Adrenal gland (tissue), 19 donors: ENCODE results near the gene BEND7. TPM values are rescaled to one million over a fixed set of nuclear protein-coding genes. Genes with fewer than 3 reads are reported as not detected.

Experiments
- DNase-seq, 7 donors: peaks; one replicate each; pipeline ENCODE4 v3.0.0-alpha.2; 2019 to 2020
- H3K27ac ChIP-seq, 5 donors: fragments of 200-600 bp; sonication (generic) in 4 of 5; 1 replicate in 3 of 5; 2 replicates in 2 of 5; pipeline versions ENCODE4 v1.5.1 to v1.8.0; 2016 to 2020; ENCODE audit warnings: mild to moderate bottlenecking in 1 of 5
- H3K27me3 ChIP-seq: fragments of 200-600 bp; 2 replicates; pipeline ENCODE4 v1.8.0; 2021
- H3K36me3 ChIP-seq, 2 donors: fragments of 200-600 bp; replicated peaks in 1 of 2; 1 replicate in 1 of 2; 2 replicates in 1 of 2; pipeline versions ENCODE4 v1.5.1 to v1.8.0; 2018 to 2022
- H3K4me1 ChIP-seq, 2 donors: fragments of 200-600 bp; replicated peaks in 1 of 2; 1 replicate in 1 of 2; 2 replicates in 1 of 2; pipeline versions ENCODE4 v1.5.1 to v1.8.0; 2018 to 2021
- H3K4me3 ChIP-seq, 4 donors: fragments of 200-600 bp; sonication (generic) in 3 of 4; one replicate each; pipeline ENCODE4 v1.5.1; 2016 to 2018
- H3K9me3 ChIP-seq, 3 donors: fragments of 200-600 bp; sonication (generic) in 1 of 3; replicated peaks in 1 of 3; 1 replicate in 2 of 3; 2 replicates in 1 of 3; pipeline versions ENCODE4 v1.5.1 to v1.8.0; 2016 to 2021
- CTCF ChIP-seq, 6 experiments: fragments of 450-650 bp in 4 of 6; fragments of 200-600 bp in 2 of 6; sonication (generic) in 1 of 6; IDR thresholded peaks; 1 replicate in 5 of 6; 2 replicates in 1 of 6; pipeline versions ENCODE4 v1.5.1 to v1.8.0; 2016 to 2021; ENCODE audit warnings: antibody characterized with exemption in 6 of 6, mild to moderate bottlenecking in 2 of 6, moderate library complexity in 1 of 6
- POLR2A ChIP-seq, 2 donors: fragments of 450-650 bp; IDR thresholded peaks; one replicate each; pipeline ENCODE4 v1.6.1; 2017; ENCODE audit warnings: antibody characterized with exemption in 2 of 2, mild to moderate bottlenecking in 2 of 2, moderate library complexity in 1 of 2
- WGBS, 4 donors: extraction: QIAGEN DNeasy Blood & Tissue Kit in 2 of 4; methylation state at CpG; one replicate each; pipeline versions ENCODE4 v1.1.5 to v1.1.7; 2013 to 2017; 5-methylcytosine and 5-hydroxymethylcytosine counted together
- intact Hi-C, 2 donors: fragments of 100-400 bp; cut with DNase I; formaldehyde crosslinking; loops; one replicate each; pipeline versions ENCODE4 v1.14.1 to v1.15.0; 2022 to 2023
- long read RNA-seq, 10 donors: library from polyadenylated mRNA in 3 of 10; unstranded in 2 of 10; stranded (forward) in 1 of 10; transcript quantifications; one replicate each; pipeline ENCODE4 v2.0.0 and lab custom pipeline, GENCODE V29; 2021 to 2026
- polyA plus RNA-seq, 3 donors: library from polyadenylated mRNA; stranded (reverse); fragments of 200-250 nt in 2 of 3; fragments of 350-450 nt in 1 of 3; fragmentation: Illumina TruSeq in 1 of 3; extraction: RNeasy Lipid Tissue Mini Kit (QIAGEN cat#74804) in 1 of 3; gene quantifications; one replicate each; pipeline ENCODE4 v1.2.3, GENCODE V29; 2013 to 2014
- total RNA-seq, 9 donors: library from RNA; depleted of rRNA in 4 of 9; stranded (reverse); fragments of >200 nt in 4 of 9; fragments of 120-200 nt in 1 of 9; fragmentation: NEBNext Ultra II Directional in 1 of 9; extraction: Animal tissue kit (Norgen Biotek cat#: 25700) in 1 of 9; gene quantifications; one replicate each; pipeline versions ENCODE4 v1.1.0 to v1.2.4, GENCODE V29; 2013 to 2023
- donor health status: healthy with polysubstance abuse.
- donor health status: Bipolar disorder and iron deficiency.
- donor health status: DM: yes; HTN: yes; CAD: no.
- donor health status: DM: no; HTN: no; CAD: no.
- donor health status: DM: no; HTN: no; CAD: no.
- donor health status: DM: yes; HTN: yes; CAD: no.

The BEND7 gene
- 10 to 100 TPM in 7 of 9 donors, 1 to 10 TPM in 2; 6.7 to 21.5 (median 14.5) TPM for total RNA-seq
- polyA plus RNA-seq: 10 to 100 TPM in 1 of 3 donors, 1 to 10 TPM in 2; 5.3 to 15.2 (median 6.8) TPM
- long read RNA-seq, donor 1: 0 reads
- long read RNA-seq, donor 2, full-length matches to known transcripts: 1 of 1 reads
- long read RNA-seq, donor 2, partial matches to known transcripts: 0 of 1 reads
- long read RNA-seq, donor 2, other reads (novel, unspliced or antisense): 0 of 1 reads
- long read RNA-seq, donor 3: 0 reads
- long read RNA-seq, donor 4, partial matches to known transcripts: 1 of 1 reads
- long read RNA-seq, donor 4, other reads (novel, unspliced or antisense): 0 of 1 reads
- long read RNA-seq, donor 5, partial matches to known transcripts: 2 of 10 reads
- long read RNA-seq, donor 5, other reads (novel, unspliced or antisense): 8 of 10 reads
- long read RNA-seq, donor 6, partial matches to known transcripts: 1 of 1 reads
- long read RNA-seq, donor 6, other reads (novel, unspliced or antisense): 0 of 1 reads
- long read RNA-seq, donor 7: 0 reads
- long read RNA-seq, donor 8, partial matches to known transcripts: 0 of 1 reads
- long read RNA-seq, donor 8, other reads (novel, unspliced or antisense): 0 of 1 reads
- long read RNA-seq, donor 9, partial matches to known transcripts: 0 of 3 reads
- long read RNA-seq, donor 9, other reads (novel, unspliced or antisense): 0 of 3 reads
- long read RNA-seq, donor 10: 0 reads

GRCh38 chr10:13528875-13529713 lies at the start of gene BEND7:
TSS of gene BEND7 (minus strand) at chr10:13529014. CDS start at chr10:13528533, 481 bp downstream.
- no peaks in the 10 kb centered on the region for H3K9me3 ChIP-seq
- peak within 1 kb of the TSS in 3 of 5 donors; percentile 43 to 83 (median 60) for H3K27ac ChIP-seq
- H3K4me1 ChIP-seq: peaks cover 5 to 20% of the 10 kb centered on the region in 2 donors
- TF ChIP-seq CTCF (IDR thresholded peaks at IDR 0.05) (no peak), POLR2A (IDR thresholded peaks at IDR 0.05) (peak in 1 of 2 donors; percentile 17)
- intact Hi-C loops: no loop called here
- H3K4me3 ChIP-seq: peak within 1 kb of the TSS; percentile 32 to 76 (median 56)
- H3K27me3 ChIP-seq: no peaks in the 10 kb centered on the region
- DNase-seq: peak in 6 of 7 donors; percentile 27 to 56 (median 35)
- 3 to 29% (median 7%) methylated on average over 12 to 86 of the region's 98 CpGs for WGBS, 4 donors
- H3K36me3 ChIP-seq: no peaks in the 10 kb centered on the region

- Histone ChIP-seq H3K27me3 (no peaks in the 10 kb centered on the region), H3K27ac (no peak overlapping the region), H3K9me3 (no peaks in the 10 kb centered on the region), H3K4me1 (no peaks in the 10 kb centered on the region), H3K36me3 (no peaks in the 10 kb centered on the region), H3K4me3 (no peak overlapping the region)
- no peak for DNase-seq
- WGBS, 4 donors: 46 to 67% (median 63%) methylated on average over 4 of the region's 4 CpGs
- intact Hi-C loops: no loop called here
- no peak for TF ChIP-seq CTCF (IDR thresholded peaks at IDR 0.05)
Measured at GRCh38 chr10:13573960-13574359, 45.1 kb upstream of the BEND7 start.

GRCh38 chr10:13571541-13571940 lies 42.7 kb upstream of the BEND7 start:
- WGBS, 4 donors: 51 to 64% (median 58%) methylated on average over 5 of the region's 5 CpGs
- intact Hi-C loops: no loop called here
- Histone ChIP-seq H3K27me3 (no peaks in the 10 kb centered on the region), H3K4me3 (no peak overlapping the region), H3K27ac (no peak overlapping the region), H3K36me3 (no peaks in the 10 kb centered on the region), H3K4me1 (no peaks in the 10 kb centered on the region), H3K9me3 (no peaks in the 10 kb centered on the region)
- TF ChIP-seq POLR2A (IDR thresholded peaks at IDR 0.05) (no peak), CTCF (IDR thresholded peaks at IDR 0.05) (no peak)
- DNase-seq: no peak

GRCh38 chr10:13567030-13567429 lies 38.2 kb upstream of the BEND7 start:
- Histone ChIP-seq H3K4me3 (no peak overlapping the region), H3K9me3 (no peaks in the 10 kb centered on the region), H3K36me3 (no peaks in the 10 kb centered on the region), H3K27ac (no peak overlapping the region), H3K27me3 (no peaks in the 10 kb centered on the region), H3K4me1 (no peaks in the 10 kb centered on the region)
- no peak for TF ChIP-seq CTCF (IDR thresholded peaks at IDR 0.05)
- no peak for TF ChIP-seq POLR2A (IDR thresholded peaks at IDR 0.05)
- DNase-seq: no peak
- WGBS, 4 donors: 71 to 79% (median 77%) methylated on average over 1 of the region's 1 CpG
- intact Hi-C loops: no loop called here
